ENCODE data around the gene MAP3K15. TPM values are rescaled to one million over a fixed set of nuclear protein-coding genes. Genes with fewer than 3 reads are reported as not detected.
A peak's percentile ranks its signal among the peaks of the same experiment; 100 is the strongest.

The MAP3K15 gene
- total RNA-seq, 2 donors from 2014 or later = 0.56 TPM; not detected in 1

GRCh38 chrX:19354625-19355024 is 160.7 kb downstream of the MAP3K15 start:
- DNase-seq (ENCODE audit: low spot score) (no peak), ATAC-seq (ENCODE audit: insufficient number of reproducible peaks, low FRiP score, low read depth) (no peak)
- TF ChIP-seq CTCF (IDR thresholded peaks at IDR 0.05) = no peak
- Histone ChIP-seq H3K9me3 (no peaks in the 10 kb centered on the region), H3K4me1 (ENCODE audit: control insufficient read depth in 1 of 2, low read depth in 2 of 2) (no peaks in the 10 kb centered on the region), H3K4me3 (no peak overlapping the region), H3K27ac (no peak overlapping the region), H3K27me3 (replicated peaks; ENCODE audit: insufficient read depth) (no peaks in the 10 kb centered on the region), H3K36me3 (peaks cover 18% of the 10 kb centered on the region)

- peaks cover 14% of the 10 kb centered on the region for H3K36me3 ChIP-seq
- no peak overlapping the region for H3K4me3 ChIP-seq
- H3K27me3 ChIP-seq (replicated peaks; ENCODE audit: insufficient read depth) = no peaks in the 10 kb centered on the region
- H3K4me1 ChIP-seq (ENCODE audit: control insufficient read depth in 1 of 2, low read depth in 2 of 2) = peaks cover 0 to 7% of the 10 kb centered on the region in 2 donors
- DNase-seq (ENCODE audit: low spot score) = no peak
- no peak for TF ChIP-seq CTCF (IDR thresholded peaks at IDR 0.05)
- H3K9me3 ChIP-seq = no peaks in the 10 kb centered on the region
- no peak for ATAC-seq (ENCODE audit: insufficient number of reproducible peaks, low FRiP score, low read depth)
- no peak overlapping the region for H3K27ac ChIP-seq
Observed at GRCh38 chrX:19350941-19351384, 164.3 kb downstream of the MAP3K15 start.

- no peak for TF ChIP-seq CTCF (IDR thresholded peaks at IDR 0.05)
- H3K4me1 ChIP-seq (ENCODE audit: control insufficient read depth in 1 of 2, low read depth in 2 of 2) = peaks cover 0 to 7% of the 10 kb centered on the region in 2 donors
- DNase-seq (ENCODE audit: low spot score) = no peak
- no peaks in the 10 kb centered on the region for H3K27me3 ChIP-seq (replicated peaks; ENCODE audit: insufficient read depth)
- no peak overlapping the region for H3K4me3 ChIP-seq
- no peak for ATAC-seq (ENCODE audit: insufficient number of reproducible peaks, low FRiP score, low read depth)
- no peak overlapping the region for H3K27ac ChIP-seq
- no peaks in the 10 kb centered on the region for H3K9me3 ChIP-seq
- H3K36me3 ChIP-seq = peaks cover 8% of the 10 kb centered on the region
Observed at GRCh38 chrX:19349264-19349663, 166.0 kb downstream of the MAP3K15 start.

GRCh38 chrX:19347916-19348315 is 167.4 kb downstream of the MAP3K15 start:
- peaks cover 8% of the 10 kb centered on the region for H3K36me3 ChIP-seq
- ATAC-seq (ENCODE audit: insufficient number of reproducible peaks, low FRiP score, low read depth) (no peak), DNase-seq (ENCODE audit: low spot score) (no peak)
- H3K27ac ChIP-seq = no peak overlapping the region
- H3K4me1 ChIP-seq (ENCODE audit: control insufficient read depth in 1 of 2, low read depth in 2 of 2) = peaks cover 0 to 7% of the 10 kb centered on the region in 2 donors
- no peak overlapping the region for H3K4me3 ChIP-seq
- TF ChIP-seq CTCF (IDR thresholded peaks at IDR 0.05) = no peak
- H3K27me3 ChIP-seq (replicated peaks; ENCODE audit: insufficient read depth) = no peaks in the 10 kb centered on the region
- H3K9me3 ChIP-seq = no peaks in the 10 kb centered on the region

GRCh38 chrX:19344661-19345060 is 170.6 kb downstream of the MAP3K15 start:
- ATAC-seq (ENCODE audit: insufficient number of reproducible peaks, low FRiP score, low read depth) (no peak), DNase-seq (ENCODE audit: low spot score) (no peak)
- Histone ChIP-seq H3K27me3 (replicated peaks; ENCODE audit: insufficient read depth) (no peaks in the 10 kb centered on the region), H3K36me3 (no peaks in the 10 kb centered on the region), H3K4me3 (peak overlapping the region; percentile 81), H3K27ac (no peak overlapping the region), H3K9me3 (no peaks in the 10 kb centered on the region), H3K4me1 (ENCODE audit: control insufficient read depth in 1 of 2, low read depth in 2 of 2) (peaks cover 0 to 7% of the 10 kb centered on the region in 2 donors)
- TF ChIP-seq CTCF (IDR thresholded peaks at IDR 0.05) = no peak
